ENCODE measurements around the gene ING5. TPM values are rescaled to one million over a fixed set of nuclear protein-coding genes. Genes with fewer than 3 reads are reported as not detected.

ING5 gene
- total and polyA plus RNA-seq, 8 donors: 14.1 to 63.9 (median 22.3) TPM

DNA sequence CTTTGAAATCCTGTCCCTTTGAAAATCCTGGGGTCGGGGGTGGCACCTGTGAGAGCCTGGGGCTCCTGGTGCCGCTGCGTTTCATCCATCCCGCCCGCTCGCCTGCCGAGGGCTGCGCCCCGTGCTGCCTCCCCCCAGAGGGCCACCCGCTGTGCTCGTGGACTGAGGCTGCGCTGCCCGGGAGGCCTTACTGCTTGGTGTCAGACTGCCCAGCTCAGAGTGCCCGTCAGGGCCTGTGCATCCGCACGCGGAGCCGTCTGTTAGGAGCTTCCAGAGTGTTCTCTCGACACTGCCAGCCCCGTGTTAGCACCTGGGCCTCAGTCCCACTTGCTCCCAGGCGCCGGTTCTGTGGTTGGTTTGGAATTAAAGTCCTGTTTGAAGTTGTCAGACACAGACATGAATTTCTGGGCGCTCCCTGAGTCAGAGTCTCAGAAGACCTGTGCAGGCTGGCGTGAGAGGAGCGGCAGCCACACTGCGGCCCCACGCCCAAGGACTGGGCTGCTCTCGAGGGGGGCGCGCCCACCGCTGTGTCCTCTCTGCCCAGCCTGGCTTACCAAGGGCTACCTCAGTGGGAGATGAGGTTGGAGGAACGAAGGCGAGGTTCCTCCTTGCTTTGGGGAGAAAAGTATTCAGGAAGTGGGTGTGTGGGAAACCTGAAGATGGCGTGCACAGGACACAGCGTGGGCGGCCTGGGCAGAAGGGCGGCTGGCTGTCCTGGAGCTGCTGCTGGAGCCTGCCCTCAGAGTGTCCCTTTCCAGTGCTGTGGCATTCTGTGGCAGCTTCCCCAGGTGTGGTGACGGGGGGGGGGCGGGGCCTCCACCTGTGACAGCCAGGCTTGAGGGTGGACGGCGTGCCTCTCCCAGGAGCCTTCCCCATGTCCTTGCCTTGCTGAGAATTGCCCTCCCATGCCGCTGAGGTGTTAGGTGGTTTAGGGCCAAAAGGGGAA lies 29.3 kb upstream of the ING5 start:
- Histone ChIP-seq H3K9me3 (no peaks in the 10 kb centered on the region), H3K36me3 (peaks cover 0 to 43% (median 3%) of the 10 kb centered on the region in 3 donors), H3K27ac (no peak overlapping the region), H3K4me3 (no peak overlapping the region), H3K27me3 (no peaks in the 10 kb centered on the region), H3K4me1 (no peaks in the 10 kb centered on the region)
- DNase-seq (peak in 1 of 6 donors; percentile 55), FAIRE-seq (no peak), ATAC-seq (no peak)
- TF ChIP-seq, protein P1, sequence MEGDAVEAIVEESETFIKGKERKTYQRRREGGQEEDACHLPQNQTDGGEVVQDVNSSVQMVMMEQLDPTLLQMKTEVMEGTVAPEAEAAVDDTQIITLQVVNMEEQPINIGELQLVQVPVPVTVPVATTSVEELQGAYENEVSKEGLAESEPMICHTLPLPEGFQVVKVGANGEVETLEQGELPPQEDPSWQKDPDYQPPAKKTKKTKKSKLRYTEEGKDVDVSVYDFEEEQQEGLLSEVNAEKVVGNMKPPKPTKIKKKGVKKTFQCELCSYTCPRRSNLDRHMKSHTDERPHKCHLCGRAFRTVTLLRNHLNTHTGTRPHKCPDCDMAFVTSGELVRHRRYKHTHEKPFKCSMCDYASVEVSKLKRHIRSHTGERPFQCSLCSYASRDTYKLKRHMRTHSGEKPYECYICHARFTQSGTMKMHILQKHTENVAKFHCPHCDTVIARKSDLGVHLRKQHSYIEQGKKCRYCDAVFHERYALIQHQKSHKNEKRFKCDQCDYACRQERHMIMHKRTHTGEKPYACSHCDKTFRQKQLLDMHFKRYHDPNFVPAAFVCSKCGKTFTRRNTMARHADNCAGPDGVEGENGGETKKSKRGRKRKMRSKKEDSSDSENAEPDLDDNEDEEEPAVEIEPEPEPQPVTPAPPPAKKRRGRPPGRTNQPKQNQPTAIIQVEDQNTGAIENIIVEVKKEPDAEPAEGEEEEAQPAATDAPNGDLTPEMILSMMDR (IDR thresholded peaks at IDR 0.05): no peak
- intact Hi-C loops (cut with DNase I): no loop called here
- whole genome bisulfite sequencing, 2 donors: 93 to 94% methylated on average over 41 to 42 of the region's 42 CpGs

GRCh38 chr2:241673189-241673663 lies 28.6 kb upstream of the ING5 start:
- H3K36me3 ChIP-seq: peaks cover 0 to 38% (median 3%) of the 10 kb centered on the region in 3 donors

DNA sequence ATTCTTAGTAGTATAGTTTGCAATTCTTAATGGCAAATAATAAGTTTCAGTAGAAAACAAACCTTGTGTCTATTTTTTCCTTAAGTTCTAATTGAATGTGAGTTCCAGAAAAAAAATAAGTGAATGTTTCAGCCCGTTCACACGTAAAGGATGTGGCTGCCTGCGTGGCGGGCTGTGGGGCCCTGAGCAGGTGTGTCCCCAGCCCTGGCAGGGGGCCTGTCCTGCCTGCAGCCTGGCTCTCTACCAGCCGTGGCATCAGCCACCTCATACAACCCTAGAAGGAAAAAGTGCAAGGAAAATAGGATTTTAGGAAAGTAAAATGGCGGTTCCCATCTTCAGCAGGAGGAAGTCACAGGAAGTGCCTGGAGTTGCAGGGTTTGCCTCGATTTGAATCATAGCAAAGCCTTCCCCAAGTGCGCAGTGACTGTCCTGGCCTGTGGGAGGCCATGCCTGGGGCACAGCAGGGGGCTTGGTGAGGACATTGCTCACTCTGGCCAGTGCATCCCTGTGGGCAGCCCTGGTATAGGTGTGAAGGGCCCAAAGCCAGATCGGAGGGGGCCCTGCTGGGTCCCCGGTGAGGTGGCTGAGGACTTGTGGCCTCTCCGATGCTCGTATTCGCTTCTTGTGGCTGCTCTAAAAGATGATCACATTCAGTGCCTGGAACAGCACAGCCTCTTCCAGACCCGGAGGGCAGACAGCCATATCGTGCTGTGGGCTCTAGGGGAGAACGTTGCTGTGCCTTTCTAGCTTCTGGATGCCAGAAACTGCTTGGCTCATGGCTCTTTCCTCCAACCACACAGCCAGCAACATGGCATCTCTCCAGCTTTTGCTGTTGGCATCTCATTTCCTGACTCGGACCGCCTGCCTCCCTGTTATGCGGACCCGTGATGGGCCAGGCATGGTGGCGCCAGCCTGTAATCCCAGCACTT lies 27.8 kb upstream of the ING5 start:
- 86 to 88% methylated on average over 21 of the region's 21 CpGs for WGBS, 2 donors
- TF ChIP-seq, protein P1 (IDR thresholded peaks at IDR 0.05): no peak
- H3K4me3 ChIP-seq: no peak overlapping the region
- peak in 1 of 6 donors; percentile 27 for DNase-seq
- FAIRE-seq: no peak
- no peak overlapping the region for H3K27ac ChIP-seq
- H3K4me1 ChIP-seq: no peaks in the 10 kb centered on the region
- H3K27me3 ChIP-seq: no peaks in the 10 kb centered on the region
- peaks cover 0 to 30% (median 2%) of the 10 kb centered on the region in 3 donors for H3K36me3 ChIP-seq
- H3K9me3 ChIP-seq: no peaks in the 10 kb centered on the region
- intact Hi-C loops (cut with DNase I): no loop called here
- no peak for ATAC-seq

More at GRCh38 chr2:241673189-241673663, 28.6 kb upstream of the ING5 start:
- DNase-seq (no peak), FAIRE-seq (no peak), ATAC-seq (no peak)
- WGBS, 2 donors: 90 to 94% methylated on average over 18 of the region's 18 CpGs
- Histone ChIP-seq H3K27ac (no peak overlapping the region), H3K4me1 (no peaks in the 10 kb centered on the region), H3K27me3 (no peaks in the 10 kb centered on the region), H3K9me3 (no peaks in the 10 kb centered on the region), H3K4me3 (no peak overlapping the region)
- intact Hi-C loops (cut with DNase I): no loop called here
- TF ChIP-seq, protein P1 (IDR thresholded peaks at IDR 0.05): no peak

- H3K27ac ChIP-seq: no peak overlapping the region
Measured at GRCh38 chr2:241675885-241676284, 26.0 kb upstream of the ING5 start.

More at GRCh38 chr2:241675885-241676284, 26.0 kb upstream of the ING5 start:
- Histone ChIP-seq H3K27me3 (no peaks in the 10 kb centered on the region), H3K36me3 (peaks cover 0 to 24% (median 0%) of the 10 kb centered on the region in 3 donors), H3K4me3 (no peak overlapping the region), H3K9me3 (no peaks in the 10 kb centered on the region), H3K4me1 (no peaks in the 10 kb centered on the region)
- intact Hi-C loops (cut with DNase I): no loop called here
- TF ChIP-seq, protein P1 (IDR thresholded peaks at IDR 0.05): no peak
- DNase-seq (peak in 1 of 6 donors; percentile 42), ATAC-seq (no peak), FAIRE-seq (no peak)
- 86 to 89% methylated on average over 17 of the region's 17 CpGs for WGBS, 2 donors

Measured in pancreas (tissue), 10 donors.